Omental fat pad (tissue), 4 donors: ENCODE measurements around the gene SLC35E1. TPM values are rescaled to one million over a fixed set of nuclear protein-coding genes. Genes with fewer than 3 reads are reported as not detected.

Experiments used
- ATAC-seq: fragments of 150-250 bp; one replicate; pipeline ENCODE4 v1.9.1; 2016; ENCODE audit warnings: mild to moderate bottlenecking, moderate library complexity; ENCODE audit not compliant: low FRiP score
- DNase-seq: peaks from one replicate; pipeline ENCODE4 v3.0.0-alpha.2; 2019; ENCODE audit warnings: low spot score
- CTCF ChIP-seq, 3 donors: fragments of 450-650 bp; IDR thresholded peaks; one replicate each; pipeline ENCODE4 v1.5.1; 2016 to 2017; ENCODE audit warnings: antibody characterized with exemption in 3 of 3, mild to moderate bottlenecking in 3 of 3, moderate library complexity in 2 of 3
- total RNA-seq, 4 donors: library from RNA; depleted of rRNA; stranded (reverse); fragments of >200 nt; gene quantifications; one replicate each; pipeline ENCODE4 v1.1.0, GENCODE V29; 2016

Gene SLC35E1
- total RNA-seq, 4 donors from 2014 or later = 22.9 to 46.3 (median 36.1) TPM

- no peak for ATAC-seq
- no peak for TF ChIP-seq CTCF (IDR thresholded peaks at IDR 0.05)
- DNase-seq = no peak
These were observed 27.6 kb upstream of the SLC35E1 start for GRCh38 chr19:16599655-16600346.

GRCh38 chr19:16598848-16599247 lies 26.6 kb upstream of the SLC35E1 start:
- TF ChIP-seq CTCF (IDR thresholded peaks at IDR 0.05) = no peak
- DNase-seq (no peak), ATAC-seq (no peak)

DNA sequence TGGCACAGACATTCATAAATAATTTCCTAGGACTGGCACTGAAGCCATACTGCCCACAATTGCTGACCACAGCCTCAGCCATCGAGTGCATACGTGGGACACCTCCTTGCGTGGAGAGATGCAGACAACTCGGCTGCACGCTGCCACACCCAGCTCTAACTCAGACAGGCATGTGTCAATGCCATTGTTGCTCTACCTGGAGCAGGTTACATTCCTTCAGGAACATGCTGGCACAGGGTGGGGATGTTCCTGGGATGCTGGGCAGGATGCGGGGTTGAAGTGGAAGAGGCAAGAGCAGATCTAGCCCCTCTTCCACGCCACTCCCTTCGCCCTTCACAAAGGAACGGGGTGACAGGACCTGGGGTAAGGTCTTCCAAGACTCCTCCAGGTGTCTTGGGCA lies 24.2 kb upstream of the SLC35E1 start:
- ATAC-seq (no peak), DNase-seq (no peak)
- TF ChIP-seq CTCF (IDR thresholded peaks at IDR 0.05) = no peak

GRCh38 chr19:16595097-16595496 lies 22.9 kb upstream of the SLC35E1 start:
- DNase-seq (no peak), ATAC-seq (no peak)
- no peak for TF ChIP-seq CTCF (IDR thresholded peaks at IDR 0.05)

GRCh38 chr19:16594681-16595091 lies 22.5 kb upstream of the SLC35E1 start:
- no peak for TF ChIP-seq CTCF (IDR thresholded peaks at IDR 0.05)
- ATAC-seq (no peak), DNase-seq (no peak)

GRCh38 chr19:16594131-16594586 lies 21.9 kb upstream of the SLC35E1 start:
- ATAC-seq = no peak
- no peak for DNase-seq
- no peak for TF ChIP-seq CTCF (IDR thresholded peaks at IDR 0.05)

- no peak for ATAC-seq
- TF ChIP-seq CTCF (IDR thresholded peaks at IDR 0.05) = no peak
- no peak for DNase-seq
These were observed 21.0 kb upstream of the SLC35E1 start for GRCh38 chr19:16593181-16593580.
